ENCODE measurements around the gene BHMT. TPM values are rescaled to one million over a fixed set of nuclear protein-coding genes. Genes with fewer than 3 reads are reported as not detected.

Gene BHMT
- total RNA-seq, 1 experiment from 2014 or later = 1.2 TPM

DNA sequence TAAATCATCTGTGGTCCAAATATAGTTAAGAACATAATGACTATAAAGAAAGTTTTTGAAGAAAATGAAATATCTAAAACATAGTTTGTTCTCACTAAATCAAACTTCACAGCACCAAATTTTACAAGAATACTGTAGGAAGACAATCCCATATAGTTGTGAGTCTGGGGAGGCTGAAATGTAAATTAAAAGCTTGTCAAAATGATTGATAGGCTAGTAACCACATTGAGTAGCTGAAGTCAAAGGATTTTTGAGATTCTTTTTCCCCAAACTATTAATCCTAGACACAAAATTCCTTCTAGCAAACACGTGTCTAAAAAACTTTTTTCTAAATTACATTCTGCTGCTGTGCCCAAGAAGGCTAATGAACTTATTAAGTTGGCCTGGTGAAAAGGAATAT lies 13.0 kb downstream of the BHMT start (continued):
- TF ChIP-seq, protein P1, sequence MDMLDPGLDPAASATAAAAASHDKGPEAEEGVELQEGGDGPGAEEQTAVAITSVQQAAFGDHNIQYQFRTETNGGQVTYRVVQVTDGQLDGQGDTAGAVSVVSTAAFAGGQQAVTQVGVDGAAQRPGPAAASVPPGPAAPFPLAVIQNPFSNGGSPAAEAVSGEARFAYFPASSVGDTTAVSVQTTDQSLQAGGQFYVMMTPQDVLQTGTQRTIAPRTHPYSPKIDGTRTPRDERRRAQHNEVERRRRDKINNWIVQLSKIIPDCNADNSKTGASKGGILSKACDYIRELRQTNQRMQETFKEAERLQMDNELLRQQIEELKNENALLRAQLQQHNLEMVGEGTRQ (CRISPR knock-in tag; IDR thresholded peaks at IDR 0.05) = no peak
- TF ChIP-seq IRF2 (CRISPR knock-in tag; IDR thresholded peaks at IDR 0.05; ENCODE audit: borderline replicate concordance, low read depth) = no peak
- TF ChIP-seq ETV6 (CRISPR knock-in tag; IDR thresholded peaks at IDR 0.05) = no peak
- no peak for TF ChIP-seq SMAD4 (CRISPR knock-in tag; IDR thresholded peaks at IDR 0.05)
- no peak for TF ChIP-seq PRRX2 (CRISPR knock-in tag; IDR thresholded peaks at IDR 0.05)
- TF ChIP-seq JUN (CRISPR knock-in tag; IDR thresholded peaks at IDR 0.05) = no peak
- TF ChIP-seq, protein P2, sequence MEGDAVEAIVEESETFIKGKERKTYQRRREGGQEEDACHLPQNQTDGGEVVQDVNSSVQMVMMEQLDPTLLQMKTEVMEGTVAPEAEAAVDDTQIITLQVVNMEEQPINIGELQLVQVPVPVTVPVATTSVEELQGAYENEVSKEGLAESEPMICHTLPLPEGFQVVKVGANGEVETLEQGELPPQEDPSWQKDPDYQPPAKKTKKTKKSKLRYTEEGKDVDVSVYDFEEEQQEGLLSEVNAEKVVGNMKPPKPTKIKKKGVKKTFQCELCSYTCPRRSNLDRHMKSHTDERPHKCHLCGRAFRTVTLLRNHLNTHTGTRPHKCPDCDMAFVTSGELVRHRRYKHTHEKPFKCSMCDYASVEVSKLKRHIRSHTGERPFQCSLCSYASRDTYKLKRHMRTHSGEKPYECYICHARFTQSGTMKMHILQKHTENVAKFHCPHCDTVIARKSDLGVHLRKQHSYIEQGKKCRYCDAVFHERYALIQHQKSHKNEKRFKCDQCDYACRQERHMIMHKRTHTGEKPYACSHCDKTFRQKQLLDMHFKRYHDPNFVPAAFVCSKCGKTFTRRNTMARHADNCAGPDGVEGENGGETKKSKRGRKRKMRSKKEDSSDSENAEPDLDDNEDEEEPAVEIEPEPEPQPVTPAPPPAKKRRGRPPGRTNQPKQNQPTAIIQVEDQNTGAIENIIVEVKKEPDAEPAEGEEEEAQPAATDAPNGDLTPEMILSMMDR (IDR thresholded peaks at IDR 0.05) = no peak

DNA sequence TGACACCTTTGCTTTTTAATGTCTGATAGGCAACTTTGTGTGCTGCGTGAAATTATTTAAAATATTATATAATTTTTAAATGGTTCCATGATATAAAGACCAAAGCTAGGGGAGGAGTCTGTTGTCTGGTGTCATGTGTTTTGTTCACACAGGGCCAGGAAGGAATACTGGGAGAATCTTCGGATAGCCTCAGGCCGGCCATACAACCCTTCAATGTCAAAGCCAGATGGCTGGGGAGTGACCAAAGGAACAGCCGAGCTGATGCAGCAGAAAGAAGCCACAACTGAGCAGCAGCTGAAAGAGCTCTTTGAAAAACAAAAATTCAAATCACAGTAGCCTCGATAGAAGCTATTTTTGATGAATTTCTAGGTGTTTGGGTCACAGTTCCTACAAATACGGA lies 19.2 kb downstream of the BHMT start:
- CTCF ChIA-PET = interaction anchor here (1.2 to 6.3 kb wide), 2 partner anchors 108 to 231 kb away, joined by 3 to 358 read pairs; no protein-coding TSS in a partner anchor
- Mint-ChIP-seq H3K9me3 (no peaks in the 10 kb centered on the region), H3K4me1 (peaks cover 23% of the 10 kb centered on the region), H3K4me3 (no peak overlapping the region), H3K27me3 (ENCODE audit: low read depth) (no peaks in the 10 kb centered on the region), H3K27ac (no peak overlapping the region), H3K36me3 (no peaks in the 10 kb centered on the region)
- ATAC-seq (0 out of 2 replicates have a peak, but pooled peaks have one; percentile 17), DNase-seq (ENCODE audit: low spot score) (no peak)
- POLR2A ChIA-PET = no interaction called here
- TF ChIP-seq, protein P3, sequence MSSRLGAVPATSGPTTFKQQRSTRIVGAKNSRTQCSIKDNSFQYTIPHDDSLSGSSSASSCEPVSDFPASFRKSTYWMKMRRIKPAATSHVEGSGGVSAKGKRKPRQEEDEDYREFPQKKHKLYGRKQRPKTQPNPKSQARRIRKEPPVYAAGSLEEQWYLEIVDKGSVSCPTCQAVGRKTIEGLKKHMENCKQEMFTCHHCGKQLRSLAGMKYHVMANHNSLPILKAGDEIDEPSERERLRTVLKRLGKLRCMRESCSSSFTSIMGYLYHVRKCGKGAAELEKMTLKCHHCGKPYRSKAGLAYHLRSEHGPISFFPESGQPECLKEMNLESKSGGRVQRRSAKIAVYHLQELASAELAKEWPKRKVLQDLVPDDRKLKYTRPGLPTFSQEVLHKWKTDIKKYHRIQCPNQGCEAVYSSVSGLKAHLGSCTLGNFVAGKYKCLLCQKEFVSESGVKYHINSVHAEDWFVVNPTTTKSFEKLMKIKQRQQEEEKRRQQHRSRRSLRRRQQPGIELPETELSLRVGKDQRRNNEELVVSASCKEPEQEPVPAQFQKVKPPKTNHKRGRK (CRISPR knock-in tag; IDR thresholded peaks at IDR 0.05; ENCODE audit: borderline replicate concordance) = no peak
- TF ChIP-seq JUN (CRISPR knock-in tag; IDR thresholded peaks at IDR 0.05) (no peak), CBFB (CRISPR knock-in tag; IDR thresholded peaks at IDR 0.05; ENCODE audit: low read depth) (no peak)
- TF ChIP-seq, protein P4, sequence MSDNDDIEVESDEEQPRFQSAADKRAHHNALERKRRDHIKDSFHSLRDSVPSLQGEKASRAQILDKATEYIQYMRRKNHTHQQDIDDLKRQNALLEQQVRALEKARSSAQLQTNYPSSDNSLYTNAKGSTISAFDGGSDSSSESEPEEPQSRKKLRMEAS (CRISPR knock-in tag; IDR thresholded peaks at IDR 0.05) = no peak
- TF ChIP-seq, protein P5, sequence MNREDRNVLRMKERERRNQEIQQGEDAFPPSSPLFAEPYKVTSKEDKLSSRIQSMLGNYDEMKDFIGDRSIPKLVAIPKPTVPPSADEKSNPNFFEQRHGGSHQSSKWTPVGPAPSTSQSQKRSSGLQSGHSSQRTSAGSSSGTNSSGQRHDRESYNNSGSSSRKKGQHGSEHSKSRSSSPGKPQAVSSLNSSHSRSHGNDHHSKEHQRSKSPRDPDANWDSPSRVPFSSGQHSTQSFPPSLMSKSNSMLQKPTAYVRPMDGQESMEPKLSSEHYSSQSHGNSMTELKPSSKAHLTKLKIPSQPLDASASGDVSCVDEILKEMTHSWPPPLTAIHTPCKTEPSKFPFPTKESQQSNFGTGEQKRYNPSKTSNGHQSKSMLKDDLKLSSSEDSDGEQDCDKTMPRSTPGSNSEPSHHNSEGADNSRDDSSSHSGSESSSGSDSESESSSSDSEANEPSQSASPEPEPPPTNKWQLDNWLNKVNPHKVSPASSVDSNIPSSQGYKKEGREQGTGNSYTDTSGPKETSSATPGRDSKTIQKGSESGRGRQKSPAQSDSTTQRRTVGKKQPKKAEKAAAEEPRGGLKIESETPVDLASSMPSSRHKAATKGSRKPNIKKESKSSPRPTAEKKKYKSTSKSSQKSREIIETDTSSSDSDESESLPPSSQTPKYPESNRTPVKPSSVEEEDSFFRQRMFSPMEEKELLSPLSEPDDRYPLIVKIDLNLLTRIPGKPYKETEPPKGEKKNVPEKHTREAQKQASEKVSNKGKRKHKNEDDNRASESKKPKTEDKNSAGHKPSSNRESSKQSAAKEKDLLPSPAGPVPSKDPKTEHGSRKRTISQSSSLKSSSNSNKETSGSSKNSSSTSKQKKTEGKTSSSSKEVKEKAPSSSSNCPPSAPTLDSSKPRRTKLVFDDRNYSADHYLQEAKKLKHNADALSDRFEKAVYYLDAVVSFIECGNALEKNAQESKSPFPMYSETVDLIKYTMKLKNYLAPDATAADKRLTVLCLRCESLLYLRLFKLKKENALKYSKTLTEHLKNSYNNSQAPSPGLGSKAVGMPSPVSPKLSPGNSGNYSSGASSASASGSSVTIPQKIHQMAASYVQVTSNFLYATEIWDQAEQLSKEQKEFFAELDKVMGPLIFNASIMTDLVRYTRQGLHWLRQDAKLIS (CRISPR knock-in tag; IDR thresholded peaks at IDR 0.05; ENCODE audit: borderline replicate concordance) = no peak

DNA sequence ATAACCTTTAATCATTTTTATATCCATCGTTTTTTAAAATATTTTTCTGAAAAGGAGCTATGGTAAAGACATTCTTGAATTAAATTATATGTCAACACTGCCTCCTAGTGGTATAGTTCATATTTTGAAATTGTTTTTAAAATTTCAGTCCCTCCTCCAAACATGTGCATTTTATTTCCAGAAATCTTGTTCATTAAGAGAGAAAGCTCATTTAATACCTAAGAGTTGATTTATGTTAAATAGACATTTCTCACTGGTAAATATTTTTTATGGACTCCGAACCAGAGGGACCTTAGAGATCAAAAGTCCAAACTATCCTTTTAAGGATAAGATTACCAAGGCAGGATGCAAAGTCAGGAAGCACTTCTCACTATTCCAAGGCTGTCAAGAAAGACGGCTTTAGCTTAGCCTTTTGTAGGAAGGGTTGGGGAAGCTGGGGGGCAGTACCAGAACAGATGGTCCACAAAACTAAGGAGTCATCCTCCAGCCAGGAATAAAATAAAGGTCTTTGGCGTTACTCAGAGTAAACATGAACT lies 21.6 kb downstream of the BHMT start:
- ATAC-seq = no peak; the same call in 1 of the 2 replicates
- no peaks in the 10 kb centered on the region for H3K9me3 Mint-ChIP-seq

More for the DNA sequence above, 21.6 kb downstream of the BHMT start:
- ChIA-PET POLR2A (no interaction called here), CTCF (interaction anchor here (0.6 to 6.3 kb wide), 65 partner anchors 9 to 1635 kb away, joined by 3 to 358 read pairs (median 5); partner anchors contain the start of genes ARSB, BHMT, BHMT2 and HOMER1)
- H3K4me1 Mint-ChIP-seq = peaks cover 23% of the 10 kb centered on the region
- TF ChIP-seq ZBTB21 (CRISPR knock-in tag; IDR thresholded peaks at IDR 0.05; ENCODE audit: borderline replicate concordance) (no peak), NR3C1 (CRISPR knock-in tag; conservative IDR thresholded peaks at IDR 0.05; ENCODE audit: low read depth) (no peak)
- TF ChIP-seq, protein P2 (IDR thresholded peaks at IDR 0.05) = peak; percentile 35
- no peak overlapping the region for H3K27ac Mint-ChIP-seq
- H3K27me3 Mint-ChIP-seq (ENCODE audit: low read depth) = no peaks in the 10 kb centered on the region
- H3K36me3 Mint-ChIP-seq = no peaks in the 10 kb centered on the region
- DNase-seq (ENCODE audit: low spot score) = no peak
- peak overlapping the region; percentile 73 for H3K4me3 Mint-ChIP-seq

Measured in WTC11 (cell line).